ENCODE results near the gene THNSL1. TPM values are rescaled to one million over a fixed set of nuclear protein-coding genes. Genes with fewer than 3 reads are reported as not detected.

Gene THNSL1
- total RNA-seq, 1 experiment from 2014 or later: 4.2 TPM

- Histone ChIP-seq H3K4me2 (ENCODE audit: insufficient read depth, insufficient read length, low read length) (no peak overlapping the region), H2BK12ac (ENCODE audit: insufficient read length, low read depth, low read length) (no peak overlapping the region), H3K18ac (ENCODE audit: insufficient read length, low read depth, low read length) (no peak overlapping the region), H3T11ph (ENCODE audit: low read length) (no peak overlapping the region), H2BK20ac (ENCODE audit: low read depth, low read length, poor library complexity, severe bottlenecking) (no peak overlapping the region), H4K20me1 (ENCODE audit: control insufficient read depth, insufficient read depth, insufficient read length) (no peaks in the 10 kb centered on the region), H3K27me3 (ENCODE audit: insufficient read depth, low read length) (no peaks in the 10 kb centered on the region; the same call in 1 of the 2 replicates), H3K27ac (ENCODE audit: insufficient read length, low read depth, low read length) (no peak overlapping the region), H3K79me2 (ENCODE audit: insufficient read depth, low read length) (no peaks in the 10 kb centered on the region), H3K9me3 (ENCODE audit: control insufficient read depth, low read depth, low read length) (no peaks in the 10 kb centered on the region), H3K9ac (ENCODE audit: extremely low read depth, insufficient read length, low read length) (no peak overlapping the region), H4K91ac (ENCODE audit: insufficient read length, low read depth, low read length) (no peak overlapping the region), H2BK15ac (ENCODE audit: low read depth, low read length) (no peak overlapping the region), H2AFZ (ENCODE audit: low read length) (no peak overlapping the region), H3K14ac (ENCODE audit: insufficient read depth, low read length) (no peak overlapping the region), H3K56ac (ENCODE audit: insufficient read length, low read depth, low read length) (no peak overlapping the region), H3K23me2 (ENCODE audit: insufficient read length, low read depth, low read length, poor library complexity, severe bottlenecking) (no peaks in the 10 kb centered on the region), H2AK5ac (ENCODE audit: insufficient read length, low read length) (no peak overlapping the region), H3K4ac (ENCODE audit: low read depth, low read length) (no peak overlapping the region), H4K8ac (replicated peaks; ENCODE audit: insufficient read length, low read depth, low read length) (no peak overlapping the region), H4K5ac (ENCODE audit: insufficient read length, low read depth, low read length) (no peak overlapping the region), H3K79me1 (ENCODE audit: insufficient read depth, low read depth, low read length, poor library complexity, severe bottlenecking) (no peaks in the 10 kb centered on the region), H3K23ac (ENCODE audit: insufficient read length, low read depth, low read length) (no peak overlapping the region), H2BK120ac (ENCODE audit: low read depth, low read length, poor library complexity, severe bottlenecking) (no peak overlapping the region), H2BK5ac (ENCODE audit: insufficient read length, low read length) (no peak overlapping the region), H3K4me1 (ENCODE audit: insufficient read depth, low read length) (no peaks in the 10 kb centered on the region)
- DNase-seq: no peak
- no CpG with 5 or more reads among the region's 7 CpGs for WGBS (ENCODE audit: extremely low coverage, insufficient read length, low lambda C conversion rate)
- Mint-ChIP-seq H3K4me3 (no peak overlapping the region), H3K9me3 (no peaks in the 10 kb centered on the region), H3K36me3 (ENCODE audit: insufficient read depth in 1 of 3, low read depth in 3 of 3) (no peaks in the 10 kb centered on the region), H3K27ac (no peak overlapping the region), H3K4me1 (peaks cover 7 to 12% of the 10 kb centered on the region in 2 experiments), H3K27me3 (ENCODE audit: low read depth) (peaks cover 42% of the 10 kb centered on the region)
- TF ChIP-seq CTCF (conservative IDR thresholded peaks at IDR 0.05): no peak
Observed at GRCh38 chr10:25061125-25061524, 44.7 kb downstream of the THNSL1 start.

Measured in H9 (cell line).